Measurements from ENCODE around the gene PDE4A.
"Not testable (repeated sequence)": the region's sequence is repeated elsewhere in the genome, so short reads cannot be mapped to it uniquely, and the experiment has no call there.

The PDE4A gene

GRCh38 chr19:10420444-10421239, at the start of gene PDE4A:
Gene PDE4A, plus strand, starts transcription at chr19:10420538. Its CDS starts 227 bp downstream, at chr19:10420765.
- peak; percentile 75 to 91 (median 78) for DNase-seq

DNA sequence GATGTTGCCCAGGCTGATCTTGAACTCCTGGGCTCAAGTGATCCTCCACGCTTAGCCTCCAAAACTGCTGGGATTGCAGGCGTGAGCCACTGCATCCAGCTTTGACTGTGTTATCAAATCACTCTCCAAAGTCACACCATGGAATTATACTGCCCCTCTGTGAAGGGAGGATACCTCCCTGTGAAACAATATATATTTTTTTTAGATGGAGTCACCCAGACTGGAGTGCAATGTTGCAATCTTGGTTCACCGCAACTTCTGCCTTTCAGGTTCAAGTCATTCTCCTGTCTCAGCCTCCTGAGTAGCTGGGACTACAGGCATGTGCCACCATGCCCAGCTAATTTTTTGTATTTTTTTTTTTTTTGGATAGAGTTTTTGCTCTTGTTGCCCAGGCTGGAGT, 47.6 kb upstream of the PDE4A start:
- peak; percentile 61 to 81 (median 80) for DNase-seq

DNA sequence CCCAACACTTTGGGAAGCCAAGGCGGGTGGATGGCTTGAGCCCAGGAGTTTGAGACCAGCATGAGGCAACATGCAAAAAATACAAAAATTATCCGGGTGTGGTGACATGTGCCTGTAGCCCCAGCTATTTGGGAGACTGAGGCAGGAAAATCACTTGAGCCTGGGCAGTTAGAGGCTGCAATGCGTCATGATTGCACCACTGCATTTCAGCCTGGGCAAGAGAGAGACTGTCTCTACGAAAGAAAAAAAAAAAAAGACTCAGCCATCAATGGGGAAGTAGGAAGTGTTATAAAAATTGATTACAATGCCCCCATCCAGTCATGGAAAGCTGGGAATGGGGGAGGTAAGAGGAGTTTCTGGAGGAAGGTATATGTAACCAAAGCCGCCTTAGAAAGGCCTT, 45.4 kb upstream of the PDE4A start:
- peak in 2 of 3 donors; percentile 43 to 44 for DNase-seq

- not testable (repeated sequence) for DNase-seq
These were observed 43.1 kb upstream of the PDE4A start for GRCh38 chr19:10377140-10377640.

GRCh38 chr19:10378124-10378523, 42.2 kb upstream of the PDE4A start:
- peak in 2 of 3 donors; percentile 42 to 50 for DNase-seq

- DNase-seq = peak in 1 of 3 donors; percentile 35
These were observed 40.4 kb upstream of the PDE4A start for GRCh38 chr19:10379880-10380312.

- DNase-seq = peak; percentile 98 to 99 (median 99)
These were observed 39.8 kb upstream of the PDE4A start, which contains the start of gene TYK2 for GRCh38 chr19:10380313-10381102. Gene TYK2, minus strand, starts transcription at chr19:10380572. Its CDS starts 2,166 bp downstream, at chr19:10378406.

DNA sequence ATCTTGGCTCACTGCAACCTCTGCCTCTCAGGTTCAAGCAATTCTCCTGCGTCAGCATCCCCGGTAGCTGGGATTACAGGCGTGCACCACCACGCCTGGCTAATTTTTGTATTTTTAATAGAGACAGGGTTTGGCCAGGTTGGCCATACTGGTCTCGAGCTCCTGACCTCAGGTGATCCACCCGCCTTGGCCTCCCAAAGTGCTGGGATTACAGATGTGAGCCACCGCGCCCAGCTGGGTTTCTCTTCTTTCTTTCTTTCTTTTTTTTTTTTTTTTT, 37.2 kb upstream of the PDE4A start:
- not testable (repeated sequence) for DNase-seq

GRCh38 chr19:10384580-10384979, 35.8 kb upstream of the PDE4A start:
- no peak for DNase-seq

- peak; percentile 84 to 93 (median 88) for DNase-seq
These were observed 31.4 kb upstream of the PDE4A start for GRCh38 chr19:10388957-10389356.

- DNase-seq = no peak
These were observed 30.5 kb upstream of the PDE4A start for GRCh38 chr19:10389863-10390262.

GRCh38 chr19:10390652-10391286, 29.6 kb upstream of the PDE4A start:
- DNase-seq = peak; percentile 76 to 85 (median 84)

DNA sequence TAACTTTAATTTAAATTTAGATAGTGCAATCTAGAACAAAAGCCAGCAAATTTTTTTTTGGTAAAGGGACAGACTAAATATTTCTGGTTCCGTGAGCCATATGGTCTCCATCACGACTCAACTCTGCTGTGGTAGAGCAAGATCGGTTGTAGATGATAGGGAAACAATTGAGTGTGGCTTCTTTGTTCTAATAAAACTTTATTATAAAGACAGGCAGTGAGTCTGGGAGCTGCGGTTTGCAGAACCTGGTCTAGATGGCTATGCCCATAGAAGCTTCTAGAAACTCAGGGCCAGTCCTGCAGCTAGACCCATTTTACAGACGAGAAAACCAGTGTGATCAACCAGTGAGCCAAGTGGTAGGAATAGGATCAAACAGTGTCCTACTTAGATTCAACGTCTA, 28.2 kb upstream of the PDE4A start:
- no peak for DNase-seq

DNA sequence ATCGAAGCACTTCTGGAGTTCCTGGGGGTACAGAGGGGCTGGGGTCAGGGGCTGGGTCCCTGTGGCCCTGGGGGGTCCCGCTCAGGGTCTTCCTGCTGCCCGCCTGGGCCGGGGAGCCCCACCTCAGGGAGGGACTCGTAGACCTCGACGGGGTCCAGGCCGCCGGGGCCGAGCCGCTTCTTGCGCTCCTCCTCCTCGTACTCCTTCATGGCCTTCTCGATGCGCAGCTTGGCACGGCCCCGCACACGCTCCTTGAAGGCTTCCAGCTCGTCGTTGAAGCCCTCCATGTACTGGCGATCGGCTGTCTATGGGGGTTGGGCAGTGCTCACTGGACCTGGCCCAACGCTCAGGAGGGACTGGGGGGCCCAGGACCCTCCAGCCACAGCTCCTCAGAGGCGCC, 27.2 kb upstream of the PDE4A start:
- DNase-seq = no peak

- no peak for DNase-seq
These were observed 25.3 kb upstream of the PDE4A start for GRCh38 chr19:10395003-10395402.

- no peak for DNase-seq
These were observed 24.9 kb upstream of the PDE4A start for GRCh38 chr19:10395436-10395835.

DNA sequence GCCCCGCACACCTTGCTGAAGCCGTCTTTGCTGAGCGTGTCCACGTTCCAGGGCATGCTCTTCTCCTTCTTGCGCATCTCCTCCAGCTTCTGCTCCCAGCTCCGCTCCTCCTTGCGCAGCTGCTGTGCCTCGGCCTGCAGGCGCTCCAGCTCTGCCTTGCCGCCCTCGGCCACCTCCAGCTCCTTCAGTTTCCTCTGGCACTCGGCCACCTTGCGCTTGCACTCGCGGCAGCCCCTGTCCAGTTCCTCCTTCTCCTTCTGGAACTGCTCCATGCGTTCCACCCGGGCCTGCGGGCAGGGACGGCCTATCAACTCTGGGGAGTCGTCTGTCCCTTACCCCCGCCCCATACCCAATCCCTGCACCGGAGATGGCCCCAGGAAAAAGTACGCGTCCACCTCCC, 24.4 kb upstream of the PDE4A start:
- DNase-seq = no peak

DNA sequence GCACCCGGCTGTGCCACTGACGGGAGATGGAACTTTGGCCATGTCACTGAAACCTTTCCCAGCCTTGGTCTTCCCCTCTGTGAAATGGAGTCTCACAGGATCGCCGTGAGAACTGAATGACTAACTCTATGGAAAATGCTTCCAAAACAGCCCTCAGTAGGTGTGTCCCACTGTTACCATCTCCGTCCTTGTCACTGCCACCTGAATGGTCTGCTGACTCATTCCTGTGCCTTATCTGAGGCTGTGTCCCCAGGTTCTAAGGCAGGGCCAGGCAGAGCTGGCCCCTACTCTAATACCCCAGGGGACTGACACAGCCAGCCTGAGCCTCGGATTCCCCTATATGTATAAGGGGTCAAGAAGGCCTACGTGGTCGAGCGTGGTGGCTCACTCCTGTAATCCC, 21.5 kb upstream of the PDE4A start:
- no peak for DNase-seq

- not testable (repeated sequence) for DNase-seq
These were observed 21.0 kb upstream of the PDE4A start for GRCh38 chr19:10399340-10399739.

- no peak for DNase-seq
These were observed 20.5 kb upstream of the PDE4A start for GRCh38 chr19:10399878-10400277.

DNA sequence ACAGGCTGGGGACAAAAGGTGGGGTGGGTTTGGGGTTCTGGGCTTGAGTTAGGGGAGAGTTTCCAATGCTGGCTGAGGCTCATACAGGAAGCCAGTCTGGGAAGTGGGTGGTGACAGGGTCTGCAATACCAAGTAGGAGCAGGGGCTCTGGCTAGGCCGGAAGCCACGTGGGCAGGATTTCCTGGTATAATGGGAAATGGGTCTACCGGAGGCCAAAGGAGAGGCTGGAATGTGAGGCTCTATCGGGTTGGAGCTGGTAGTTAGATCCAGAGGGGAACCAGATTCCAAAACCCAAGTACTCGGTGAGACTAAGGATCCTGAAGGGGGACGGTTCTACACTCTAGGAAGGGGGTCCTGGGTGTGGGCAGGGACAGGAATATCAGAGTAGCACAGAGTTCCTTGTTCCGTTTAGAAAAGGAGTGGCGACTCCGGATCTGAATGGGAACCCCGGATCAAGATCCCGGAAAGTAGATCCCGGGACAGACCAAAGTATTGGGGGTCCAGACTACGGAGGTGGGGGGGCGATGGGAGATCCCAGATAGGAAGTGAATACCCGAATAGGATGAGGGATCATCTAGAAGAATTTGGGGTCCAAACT, 17.8 kb upstream of the PDE4A start:
- peak; percentile 50 to 68 (median 65) for DNase-seq

GRCh38 chr19:10403137-10404021, 17.0 kb upstream of the PDE4A start, which contains the start of gene CDC37:
Gene CDC37, minus strand, starts transcription at chr19:10403542. Its CDS starts 63 bp downstream, at chr19:10403479.
- peak; percentile 98 to 100 (median 99) for DNase-seq

Measured in suppressor macrophage treated with lipopolysaccharide for 1 hour (primary cell).